BE2C (cell line): ENCODE data around the gene BAIAP2L2.
A peak's percentile ranks its signal among the peaks of the same experiment; 100 is the strongest.

Experiments
- DNase-seq: peaks from one replicate; pipeline ENCODE4 v3.0.0-alpha.2; 2020
- H3K27me3 ChIP-seq: fragments of 250-450 bp; sonication (Bioruptor Pico); 2 replicates; pipeline ENCODE4 v1.5.1; 2020; ENCODE audit warnings: mild to moderate bottlenecking
- H3K36me3 ChIP-seq: fragments of 250-450 bp; sonication (Bioruptor Pico); 2 replicates; pipeline ENCODE4 v1.5.1; 2020; ENCODE audit warnings: mild to moderate bottlenecking
- H3K4me1 ChIP-seq: fragments of 250-450 bp; sonication (Bioruptor Pico); 2 replicates; pipeline ENCODE4 v1.5.1; 2020
- H3K4me3 ChIP-seq: 2 replicates; pipeline ENCODE4 v1.5.1; 2011; ENCODE audit warnings: low read depth, low read length
- H3K9me3 ChIP-seq: fragments of 250-450 bp; sonication (Bioruptor Pico); 2 replicates; pipeline ENCODE4 v1.5.1; 2020
- TF ChIP-seq, protein P1 (sequence below): IDR thresholded peaks from 2 replicates; pipeline ENCODE4 v1.5.1; 2012; ENCODE audit warnings: mild to moderate bottlenecking, low read depth, low read length

The BAIAP2L2 gene

DNA sequence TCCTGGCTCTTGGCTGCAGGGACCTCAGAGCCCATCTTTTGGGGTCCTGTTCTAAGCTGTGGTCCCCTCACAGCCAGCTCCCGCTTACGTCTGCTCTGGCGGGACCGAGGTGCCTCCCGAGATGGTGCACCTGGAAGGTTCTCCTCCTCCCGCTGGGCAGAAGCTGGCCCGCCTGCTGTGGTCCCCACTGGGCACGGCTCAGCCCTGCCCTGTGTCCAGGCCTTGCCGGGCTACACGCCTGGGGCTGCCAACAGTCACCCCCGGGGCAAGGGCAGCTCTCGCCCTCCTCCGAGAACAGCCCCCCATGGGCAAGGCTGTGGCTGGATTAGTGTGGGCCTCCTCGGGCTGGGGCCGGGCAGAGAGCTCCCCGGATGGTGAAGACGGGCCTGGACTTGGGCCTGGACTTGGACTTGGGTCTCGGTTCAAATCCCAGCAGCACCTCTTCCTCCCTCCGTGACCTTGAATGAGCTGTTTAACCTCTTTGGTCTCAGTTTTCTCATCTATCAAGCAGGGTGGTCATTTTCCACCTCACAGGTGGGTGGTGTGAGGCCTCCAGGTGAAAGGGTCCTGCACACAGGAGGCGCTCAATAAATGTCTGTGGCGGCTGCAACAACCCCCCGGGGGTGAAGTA is 998 bp downstream of the BAIAP2L2 start:
- TF ChIP-seq, protein P1, sequence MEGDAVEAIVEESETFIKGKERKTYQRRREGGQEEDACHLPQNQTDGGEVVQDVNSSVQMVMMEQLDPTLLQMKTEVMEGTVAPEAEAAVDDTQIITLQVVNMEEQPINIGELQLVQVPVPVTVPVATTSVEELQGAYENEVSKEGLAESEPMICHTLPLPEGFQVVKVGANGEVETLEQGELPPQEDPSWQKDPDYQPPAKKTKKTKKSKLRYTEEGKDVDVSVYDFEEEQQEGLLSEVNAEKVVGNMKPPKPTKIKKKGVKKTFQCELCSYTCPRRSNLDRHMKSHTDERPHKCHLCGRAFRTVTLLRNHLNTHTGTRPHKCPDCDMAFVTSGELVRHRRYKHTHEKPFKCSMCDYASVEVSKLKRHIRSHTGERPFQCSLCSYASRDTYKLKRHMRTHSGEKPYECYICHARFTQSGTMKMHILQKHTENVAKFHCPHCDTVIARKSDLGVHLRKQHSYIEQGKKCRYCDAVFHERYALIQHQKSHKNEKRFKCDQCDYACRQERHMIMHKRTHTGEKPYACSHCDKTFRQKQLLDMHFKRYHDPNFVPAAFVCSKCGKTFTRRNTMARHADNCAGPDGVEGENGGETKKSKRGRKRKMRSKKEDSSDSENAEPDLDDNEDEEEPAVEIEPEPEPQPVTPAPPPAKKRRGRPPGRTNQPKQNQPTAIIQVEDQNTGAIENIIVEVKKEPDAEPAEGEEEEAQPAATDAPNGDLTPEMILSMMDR: no peak
- Histone ChIP-seq H3K4me3 (no peak overlapping the region), H3K36me3 (no peaks in the 10 kb centered on the region), H3K27me3 (no peaks in the 10 kb centered on the region), H3K4me1 (no peaks in the 10 kb centered on the region), H3K9me3 (no peaks in the 10 kb centered on the region)
- no peak for DNase-seq

DNA sequence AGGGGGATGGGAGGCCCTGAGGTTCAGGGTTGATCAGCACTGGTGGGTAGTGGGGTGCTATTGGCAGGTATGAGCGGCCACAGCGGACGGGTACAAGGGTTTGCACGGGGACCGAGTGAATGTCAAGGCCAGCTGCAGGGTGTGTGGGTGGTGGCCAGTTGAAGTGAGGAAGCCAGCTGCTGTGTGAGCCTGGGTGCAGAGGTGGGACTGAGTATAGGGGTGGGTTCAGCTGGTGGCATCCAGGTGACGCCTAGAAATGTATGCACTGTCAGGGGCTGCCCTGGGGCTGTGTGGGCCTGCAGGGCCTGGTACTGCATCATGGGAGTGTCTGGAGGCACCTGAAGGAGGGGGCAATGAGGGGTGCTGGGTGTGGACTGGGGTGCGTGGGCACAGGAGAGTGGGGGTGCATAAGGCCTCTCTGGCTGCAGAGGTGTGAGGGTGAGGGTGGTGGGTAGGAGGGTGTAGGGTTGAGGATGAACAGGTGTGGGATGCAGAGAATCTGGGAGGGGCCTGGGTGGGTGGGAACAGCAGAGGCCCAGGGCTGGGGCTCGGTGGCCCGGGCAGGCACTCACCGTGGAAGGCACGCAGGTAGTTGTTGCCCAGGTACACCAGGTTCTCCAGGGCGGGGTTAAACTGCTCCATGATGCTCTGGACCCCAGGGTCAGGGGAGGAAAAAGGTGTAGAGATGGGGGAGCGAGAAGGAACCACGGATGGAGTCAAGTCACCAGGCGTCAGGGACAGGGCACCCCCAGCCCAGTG is 1.7 kb downstream of the BAIAP2L2 start:
- H3K4me1 ChIP-seq: no peaks in the 10 kb centered on the region
- TF ChIP-seq, protein P1: no peak

GRCh38 chr22:38107692-38108515 is 2.6 kb downstream of the BAIAP2L2 start:
- DNase-seq: peak; percentile 18
- no peaks in the 10 kb centered on the region for H3K9me3 ChIP-seq
- H3K27me3 ChIP-seq: no peaks in the 10 kb centered on the region
- no peaks in the 10 kb centered on the region for H3K4me1 ChIP-seq
- no peak overlapping the region for H3K4me3 ChIP-seq
- H3K36me3 ChIP-seq: no peaks in the 10 kb centered on the region
- TF ChIP-seq, protein P1: no peak

More for the DNA sequence above, 1.7 kb downstream of the BAIAP2L2 start:
- H3K36me3 ChIP-seq: no peaks in the 10 kb centered on the region
- no peaks in the 10 kb centered on the region for H3K9me3 ChIP-seq
- H3K4me3 ChIP-seq: no peak overlapping the region
- no peaks in the 10 kb centered on the region for H3K27me3 ChIP-seq
- DNase-seq: no peak

DNA sequence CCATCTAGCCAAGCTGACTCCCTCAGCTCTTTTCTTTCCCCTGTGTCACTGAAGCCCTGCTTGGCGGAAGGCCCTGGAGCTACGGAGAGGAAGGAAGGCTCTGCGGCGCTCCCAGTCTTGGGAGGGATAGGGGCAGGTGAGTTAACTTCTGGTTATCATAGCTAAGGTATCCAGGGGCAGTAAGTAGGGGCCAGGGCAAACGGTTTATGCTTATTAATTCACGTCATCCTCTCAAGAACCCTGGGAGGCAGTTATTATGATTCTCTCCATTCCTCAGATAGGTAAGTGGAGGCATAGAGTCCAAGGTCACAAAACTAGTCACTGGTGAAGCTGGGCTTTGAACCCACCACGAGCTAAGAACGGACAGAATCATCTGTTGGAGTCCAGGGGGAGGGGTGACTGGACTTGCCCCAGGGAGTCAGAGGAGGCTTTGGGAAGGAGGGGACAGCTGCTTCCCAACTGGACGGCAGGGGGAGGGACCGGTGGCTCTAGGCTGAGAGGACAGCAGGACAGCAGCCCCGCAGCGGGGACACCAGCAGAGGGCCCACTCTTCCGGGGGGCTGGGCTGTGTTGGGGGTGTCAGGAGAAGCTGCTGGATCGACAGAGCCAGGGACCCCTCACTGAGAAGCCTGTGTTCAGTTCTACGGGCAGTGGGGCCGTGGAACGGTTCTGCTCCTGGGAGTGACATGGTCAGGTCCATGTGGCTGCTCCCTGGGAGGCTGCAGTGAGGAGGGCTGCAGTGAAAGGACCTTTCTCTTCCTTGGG is 3.5 kb downstream of the BAIAP2L2 start:
- DNase-seq: peak; percentile 15
- TF ChIP-seq, protein P1: no peak
- Histone ChIP-seq H3K36me3 (no peaks in the 10 kb centered on the region), H3K9me3 (no peaks in the 10 kb centered on the region), H3K4me3 (no peak overlapping the region), H3K27me3 (no peaks in the 10 kb centered on the region), H3K4me1 (no peaks in the 10 kb centered on the region)

GRCh38 chr22:38104084-38104483 is 6.4 kb downstream of the BAIAP2L2 start:
- TF ChIP-seq, protein P1: peak; percentile 56
- no peak for DNase-seq
- H3K36me3 ChIP-seq: no peaks in the 10 kb centered on the region
- no peak overlapping the region for H3K4me3 ChIP-seq
- H3K9me3 ChIP-seq: no peaks in the 10 kb centered on the region
- no peaks in the 10 kb centered on the region for H3K4me1 ChIP-seq
- H3K27me3 ChIP-seq: no peaks in the 10 kb centered on the region
